Suprapubic skin (tissue), 4 donors: ENCODE data around the gene ABHD16B.

ENCODE experiments used
- EP300 ChIP-seq: sonication (generic); formaldehyde crosslinking; IDR thresholded peaks from one replicate; pipeline ENCODE4 v1.6.1; 2017; ENCODE audit warnings: antibody characterized with exemption
- POLR2A ChIP-seq, 2 donors: fragments of 450-650 bp; IDR thresholded peaks; one replicate each; pipeline ENCODE4 v1.6.1; 2017; ENCODE audit warnings: antibody characterized with exemption in 2 of 2, mild to moderate bottlenecking in 2 of 2, moderate library complexity in 2 of 2
- POLR2AphosphoS5 ChIP-seq, 3 donors: sonication (generic); formaldehyde crosslinking; IDR thresholded peaks; one replicate each; pipeline ENCODE4 v1.6.1; 2017; ENCODE audit warnings: antibody characterized with exemption in 3 of 3
- TF ChIP-seq, protein P1 (sequence below), 2 donors: fragments of 200-600 bp in 1 of 2; fragments of 450-650 bp in 1 of 2; sonication (generic) in 1 of 2; IDR thresholded peaks; one replicate each; pipeline ENCODE4 v1.5.1; 2016 to 2019; ENCODE audit warnings: antibody characterized with exemption in 2 of 2, mild to moderate bottlenecking in 1 of 2, moderate library complexity in 1 of 2

DNA sequence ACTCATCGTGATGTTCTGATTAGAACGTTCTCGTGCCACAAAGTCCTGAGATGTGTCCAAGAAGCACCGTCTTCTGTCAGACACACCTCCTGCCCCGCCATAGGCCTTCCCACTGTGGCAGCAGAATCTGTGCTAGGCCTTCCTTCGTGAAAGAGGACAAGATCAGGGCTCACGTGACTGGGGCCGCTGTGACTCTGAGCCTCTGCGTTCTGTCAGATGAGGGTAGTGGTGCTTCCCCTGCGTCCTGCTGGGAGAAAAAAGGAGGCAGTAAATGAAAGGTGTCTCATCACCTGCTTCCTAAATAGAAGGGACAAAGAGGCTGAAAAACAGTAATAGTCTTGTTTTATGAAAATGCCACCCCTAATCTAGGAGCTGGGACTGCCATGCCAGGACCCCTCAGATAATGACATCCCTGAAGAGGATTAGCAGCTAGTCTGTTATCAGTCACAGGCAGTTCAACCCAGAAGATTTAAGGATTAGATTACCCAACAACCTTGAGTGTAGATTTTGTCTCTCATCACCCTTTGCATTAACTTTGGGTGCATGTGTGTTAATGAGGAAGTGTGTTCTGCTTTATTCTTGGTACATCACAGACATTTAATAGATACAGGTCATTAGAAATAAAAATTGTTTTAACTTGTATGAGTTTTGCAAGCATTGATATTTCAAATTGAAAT is 37.7 kb downstream of the ABHD16B start:
- TF ChIP-seq POLR2A (IDR thresholded peaks at IDR 0.05), result no peak
- TF ChIP-seq, protein P1, sequence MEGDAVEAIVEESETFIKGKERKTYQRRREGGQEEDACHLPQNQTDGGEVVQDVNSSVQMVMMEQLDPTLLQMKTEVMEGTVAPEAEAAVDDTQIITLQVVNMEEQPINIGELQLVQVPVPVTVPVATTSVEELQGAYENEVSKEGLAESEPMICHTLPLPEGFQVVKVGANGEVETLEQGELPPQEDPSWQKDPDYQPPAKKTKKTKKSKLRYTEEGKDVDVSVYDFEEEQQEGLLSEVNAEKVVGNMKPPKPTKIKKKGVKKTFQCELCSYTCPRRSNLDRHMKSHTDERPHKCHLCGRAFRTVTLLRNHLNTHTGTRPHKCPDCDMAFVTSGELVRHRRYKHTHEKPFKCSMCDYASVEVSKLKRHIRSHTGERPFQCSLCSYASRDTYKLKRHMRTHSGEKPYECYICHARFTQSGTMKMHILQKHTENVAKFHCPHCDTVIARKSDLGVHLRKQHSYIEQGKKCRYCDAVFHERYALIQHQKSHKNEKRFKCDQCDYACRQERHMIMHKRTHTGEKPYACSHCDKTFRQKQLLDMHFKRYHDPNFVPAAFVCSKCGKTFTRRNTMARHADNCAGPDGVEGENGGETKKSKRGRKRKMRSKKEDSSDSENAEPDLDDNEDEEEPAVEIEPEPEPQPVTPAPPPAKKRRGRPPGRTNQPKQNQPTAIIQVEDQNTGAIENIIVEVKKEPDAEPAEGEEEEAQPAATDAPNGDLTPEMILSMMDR (IDR thresholded peaks at IDR 0.05), result no peak
- no peak for TF ChIP-seq POLR2AphosphoS5 (IDR thresholded peaks at IDR 0.05)
- TF ChIP-seq EP300, result no peak
